BE2C (cell line): ENCODE data around the gene DRD4.

Experiments used
- DNase-seq: peaks from one replicate; pipeline ENCODE4 v3.0.0-alpha.2; 2020
- H3K27me3 ChIP-seq: fragments of 250-450 bp; sonication (Bioruptor Pico); 2 replicates; pipeline ENCODE4 v1.5.1; 2020; ENCODE audit warnings: mild to moderate bottlenecking
- H3K36me3 ChIP-seq: fragments of 250-450 bp; sonication (Bioruptor Pico); 2 replicates; pipeline ENCODE4 v1.5.1; 2020; ENCODE audit warnings: mild to moderate bottlenecking
- H3K4me1 ChIP-seq: fragments of 250-450 bp; sonication (Bioruptor Pico); 2 replicates; pipeline ENCODE4 v1.5.1; 2020
- H3K4me3 ChIP-seq: 2 replicates; pipeline ENCODE4 v1.5.1; 2011; ENCODE audit warnings: low read depth, low read length
- H3K9me3 ChIP-seq: fragments of 250-450 bp; sonication (Bioruptor Pico); 2 replicates; pipeline ENCODE4 v1.5.1; 2020
- CTCF ChIP-seq: IDR thresholded peaks from 2 replicates; pipeline ENCODE4 v1.5.1; 2012; ENCODE audit warnings: mild to moderate bottlenecking, low read depth, low read length

The DRD4 gene

GRCh38 chr11:615504-616319 is 21.4 kb upstream of the DRD4 start, which contains the start of gene IRF7:
TSS of gene IRF7 (minus strand) at chr11:615950. CDS start at chr11:615364, 586 bp downstream.
- peaks cover 11% of the 10 kb centered on the region for H3K4me1 ChIP-seq
- peak within 1 kb of the TSS; percentile 58 for H3K4me3 ChIP-seq
- no peak for TF ChIP-seq CTCF
- DNase-seq = peak; percentile 87
- H3K9me3 ChIP-seq = no peaks in the 10 kb centered on the region
- no peaks in the 10 kb centered on the region for H3K27me3 ChIP-seq
- peaks cover 11% of the 10 kb centered on the region for H3K36me3 ChIP-seq

GRCh38 chr11:616320-617198 is 20.5 kb upstream of the DRD4 start:
- 0 out of 2 replicates have a peak overlapping the region, but pooled peaks have one; percentile 58 for H3K4me3 ChIP-seq
- peaks cover 4% of the 10 kb centered on the region for H3K36me3 ChIP-seq
- peaks cover 11% of the 10 kb centered on the region for H3K4me1 ChIP-seq
- H3K9me3 ChIP-seq = no peaks in the 10 kb centered on the region
- no peaks in the 10 kb centered on the region for H3K27me3 ChIP-seq
- peak; percentile 6 for DNase-seq
- no peak for TF ChIP-seq CTCF

- Histone ChIP-seq H3K4me1 (peaks cover 7% of the 10 kb centered on the region), H3K36me3 (0 out of 2 replicates have a peak, but pooled peaks cover 3% of the 10 kb centered on the region), H3K9me3 (no peaks in the 10 kb centered on the region), H3K27me3 (no peaks in the 10 kb centered on the region), H3K4me3 (no peak overlapping the region)
- TF ChIP-seq CTCF = no peak
- DNase-seq = no peak
Measured at GRCh38 chr11:617199-617911, 19.7 kb upstream of the DRD4 start.

- Histone ChIP-seq H3K27me3 (no peaks in the 10 kb centered on the region), H3K4me1 (peaks cover 2% of the 10 kb centered on the region), H3K9me3 (no peaks in the 10 kb centered on the region), H3K4me3 (no peak overlapping the region), H3K36me3 (0 out of 2 replicates have a peak, but pooled peaks cover 2% of the 10 kb centered on the region)
- no peak for TF ChIP-seq CTCF
- DNase-seq = no peak
Measured at GRCh38 chr11:617912-618682, 19.0 kb upstream of the DRD4 start.

GRCh38 chr11:618856-619627 is 18.0 kb upstream of the DRD4 start:
- TF ChIP-seq CTCF = no peak
- Histone ChIP-seq H3K4me3 (no peak overlapping the region), H3K9me3 (no peaks in the 10 kb centered on the region), H3K27me3 (no peaks in the 10 kb centered on the region), H3K36me3 (no peaks in the 10 kb centered on the region), H3K4me1 (no peaks in the 10 kb centered on the region)
- no peak for DNase-seq
